ENCODE data around the gene PRR30.

The PRR30 gene

GRCh38 chr2:27091746-27092695, 47.2 kb downstream of the PRR30 start:
- DNase-seq (ENCODE audit: low read depth, low spot score), result no peak
- TF ChIP-seq POLR2AphosphoS5 (IDR thresholded peaks at IDR 0.05; ENCODE audit: borderline replicate concordance, low read depth, low read length), result no peak
- no peak for TF ChIP-seq FOXP2 (optimal IDR thresholded peaks at IDR 0.05; ENCODE audit: control extremely low read depth, extremely low read length, insufficient read depth)
- no peak for TF ChIP-seq EZH2 (IDR thresholded peaks at IDR 0.05)
- H3K36me3 ChIP-seq (ENCODE audit: insufficient read depth, low read length), result no peaks in the 10 kb centered on the region
- no peak overlapping the region for H3K27ac ChIP-seq
- no peak overlapping the region for H3K4me3 ChIP-seq
- no peaks in the 10 kb centered on the region for H3K9me3 ChIP-seq (ENCODE audit: low read depth, low read length)
- H3K9ac ChIP-seq (ENCODE audit: insufficient read length), result no peak overlapping the region

- Histone ChIP-seq H3K4me3 (peak overlapping the region; percentile 45; the same call in 1 of the 2 replicates), H3K36me3 (ENCODE audit: insufficient read depth, low read length) (no peaks in the 10 kb centered on the region), H3K9ac (ENCODE audit: insufficient read length) (no peak overlapping the region), H3K9me3 (ENCODE audit: low read depth, low read length) (no peaks in the 10 kb centered on the region), H3K27ac (no peak overlapping the region)
- DNase-seq (ENCODE audit: low read depth, low spot score), result no peak
- TF ChIP-seq FOXP2 (optimal IDR thresholded peaks at IDR 0.05; ENCODE audit: control extremely low read depth, extremely low read length, insufficient read depth), result no peak
- no peak for TF ChIP-seq EZH2 (IDR thresholded peaks at IDR 0.05)
- no peak for TF ChIP-seq POLR2AphosphoS5 (IDR thresholded peaks at IDR 0.05; ENCODE audit: borderline replicate concordance, low read depth, low read length)
Measured at GRCh38 chr2:27089111-27089954, 49.9 kb downstream of the PRR30 start.

GRCh38 chr2:27088634-27089033, 50.6 kb downstream of the PRR30 start:
- no peaks in the 10 kb centered on the region for H3K36me3 ChIP-seq (ENCODE audit: insufficient read depth, low read length)
- no peak for DNase-seq (ENCODE audit: low read depth, low spot score)
- no peaks in the 10 kb centered on the region for H3K9me3 ChIP-seq (ENCODE audit: low read depth, low read length)
- TF ChIP-seq EZH2 (IDR thresholded peaks at IDR 0.05) (no peak), FOXP2 (optimal IDR thresholded peaks at IDR 0.05; ENCODE audit: control extremely low read depth, extremely low read length, insufficient read depth) (no peak), POLR2AphosphoS5 (IDR thresholded peaks at IDR 0.05; ENCODE audit: borderline replicate concordance, low read depth, low read length) (no peak)
- H3K4me3 ChIP-seq, result peak overlapping the region; percentile 45
- H3K27ac ChIP-seq, result no peak overlapping the region
- peak overlapping the region; percentile 47 for H3K9ac ChIP-seq (ENCODE audit: insufficient read length)

- TF ChIP-seq FOXP2 (optimal IDR thresholded peaks at IDR 0.05; ENCODE audit: control extremely low read depth, extremely low read length, insufficient read depth) (no peak), EZH2 (IDR thresholded peaks at IDR 0.05) (no peak), POLR2AphosphoS5 (IDR thresholded peaks at IDR 0.05; ENCODE audit: borderline replicate concordance, low read depth, low read length) (no peak)
- DNase-seq (ENCODE audit: low read depth, low spot score), result no peak
- peaks cover 2% of the 10 kb centered on the region; the same call in 1 of the 2 replicates for H3K36me3 ChIP-seq (ENCODE audit: insufficient read depth, low read length)
- H3K27ac ChIP-seq, result 0 out of 2 replicates have a peak overlapping the region, but pooled peaks have one; percentile 19
- H3K9me3 ChIP-seq (ENCODE audit: low read depth, low read length), result no peaks in the 10 kb centered on the region
- peak overlapping the region; percentile 71 for H3K9ac ChIP-seq (ENCODE audit: insufficient read length)
- H3K4me3 ChIP-seq, result peak overlapping the region; percentile 82
Measured at GRCh38 chr2:27087823-27088410, 51.3 kb downstream of the PRR30 start.

Measured in SK-N-MC (cell line).